Coronary artery (tissue), 2 donors: ENCODE results near the gene PPM1H.

Source experiments
- DNase-seq: peaks from one replicate; pipeline ENCODE4 v3.0.0-alpha.2; 2017; ENCODE audit warnings: low spot score
- H3K27ac ChIP-seq, 2 donors: fragments of 200-600 bp; sonication (generic); one replicate each; pipeline ENCODE4 v1.5.1; 2016 to 2019
- H3K4me3 ChIP-seq: fragments of 200-600 bp; sonication (generic); 2 replicates; pipeline ENCODE4 v1.5.1; 2016; ENCODE audit warnings: mild to moderate bottlenecking, moderate library complexity
- CTCF ChIP-seq: fragments of 200-600 bp; sonication (generic); IDR thresholded peaks from one replicate; pipeline ENCODE4 v1.5.1; 2019; ENCODE audit warnings: antibody characterized with exemption

The PPM1H gene

GRCh38 chr12:62908674-62909073 is 26.3 kb downstream of the PPM1H start:
- no peak overlapping the region for H3K4me3 ChIP-seq
- no peak overlapping the region for H3K27ac ChIP-seq
- DNase-seq: no peak
- no peak for TF ChIP-seq CTCF

GRCh38 chr12:62907561-62907960 is 27.4 kb downstream of the PPM1H start:
- Histone ChIP-seq H3K27ac (no peak overlapping the region), H3K4me3 (no peak overlapping the region)
- no peak for TF ChIP-seq CTCF
- no peak for DNase-seq

GRCh38 chr12:62907078-62907477 is 27.9 kb downstream of the PPM1H start:
- no peak for TF ChIP-seq CTCF
- Histone ChIP-seq H3K4me3 (no peak overlapping the region), H3K27ac (no peak overlapping the region)
- no peak for DNase-seq

- Histone ChIP-seq H3K4me3 (no peak overlapping the region), H3K27ac (no peak overlapping the region)
- no peak for TF ChIP-seq CTCF
- DNase-seq: no peak
Observed at GRCh38 chr12:62903151-62903550, 31.8 kb downstream of the PPM1H start.

- Histone ChIP-seq H3K4me3 (no peak overlapping the region), H3K27ac (no peak overlapping the region)
- no peak for DNase-seq
- TF ChIP-seq CTCF: no peak
Observed at GRCh38 chr12:62900686-62901272, 34.2 kb downstream of the PPM1H start.

- Histone ChIP-seq H3K27ac (no peak overlapping the region), H3K4me3 (no peak overlapping the region)
- TF ChIP-seq CTCF: no peak
- DNase-seq: no peak
Observed at GRCh38 chr12:62899568-62900390, 35.2 kb downstream of the PPM1H start.

GRCh38 chr12:62898526-62898925 is 36.4 kb downstream of the PPM1H start:
- Histone ChIP-seq H3K4me3 (no peak overlapping the region), H3K27ac (no peak overlapping the region)
- no peak for TF ChIP-seq CTCF
- no peak for DNase-seq
